Measurements from ENCODE around the gene FRMD4A. TPM values are rescaled to one million over a fixed set of nuclear protein-coding genes. Genes with fewer than 3 reads are reported as not detected.

The FRMD4A gene
- total RNA-seq, 4 donors from 2014 or later = 4.0 to 12.7 (median 5.6) TPM

GRCh38 chr10:13938950-13939349 lies 391.8 kb downstream of the FRMD4A start:
- Histone ChIP-seq H3K9me3 (no peaks in the 10 kb centered on the region), H3K27me3 (no peaks in the 10 kb centered on the region), H3K4me1 (no peaks in the 10 kb centered on the region), H3K36me3 (no peaks in the 10 kb centered on the region), H3K4me3 (no peak overlapping the region), H3K27ac (no peak overlapping the region)
- intact Hi-C loops (cut with DNase I; ENCODE audit: low total_unique reads) = loop anchor here (10.0 kb wide), 1 partner anchor 144 kb away; no protein-coding TSS in a partner anchor
- in situ Hi-C loops (cut with MboI; ENCODE audit: low pct_ligation_motif_present in 1 of 4, low pct_unique_long_range_greater_than_20kb in 1 of 4, low sequenced_read_pairs in 3 of 4) = no loop called here
- TF ChIP-seq POLR2A (IDR thresholded peaks at IDR 0.05) (no peak), POLR2AphosphoS5 (IDR thresholded peaks at IDR 0.05) (no peak), EP300 (IDR thresholded peaks at IDR 0.05; ENCODE audit: low read depth) (no peak)
- TF ChIP-seq, protein P1, sequence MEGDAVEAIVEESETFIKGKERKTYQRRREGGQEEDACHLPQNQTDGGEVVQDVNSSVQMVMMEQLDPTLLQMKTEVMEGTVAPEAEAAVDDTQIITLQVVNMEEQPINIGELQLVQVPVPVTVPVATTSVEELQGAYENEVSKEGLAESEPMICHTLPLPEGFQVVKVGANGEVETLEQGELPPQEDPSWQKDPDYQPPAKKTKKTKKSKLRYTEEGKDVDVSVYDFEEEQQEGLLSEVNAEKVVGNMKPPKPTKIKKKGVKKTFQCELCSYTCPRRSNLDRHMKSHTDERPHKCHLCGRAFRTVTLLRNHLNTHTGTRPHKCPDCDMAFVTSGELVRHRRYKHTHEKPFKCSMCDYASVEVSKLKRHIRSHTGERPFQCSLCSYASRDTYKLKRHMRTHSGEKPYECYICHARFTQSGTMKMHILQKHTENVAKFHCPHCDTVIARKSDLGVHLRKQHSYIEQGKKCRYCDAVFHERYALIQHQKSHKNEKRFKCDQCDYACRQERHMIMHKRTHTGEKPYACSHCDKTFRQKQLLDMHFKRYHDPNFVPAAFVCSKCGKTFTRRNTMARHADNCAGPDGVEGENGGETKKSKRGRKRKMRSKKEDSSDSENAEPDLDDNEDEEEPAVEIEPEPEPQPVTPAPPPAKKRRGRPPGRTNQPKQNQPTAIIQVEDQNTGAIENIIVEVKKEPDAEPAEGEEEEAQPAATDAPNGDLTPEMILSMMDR (IDR thresholded peaks at IDR 0.05) = no peak
- no peak for DNase-seq
- WGBS, 2 donors (ENCODE audit: low coverage in 1 of 2) = 37 to 47% methylated on average over 6 to 8 of the region's 8 CpGs

- no peak overlapping the region for H3K4me3 ChIP-seq
- in situ Hi-C loops (cut with MboI; ENCODE audit: low pct_ligation_motif_present in 1 of 4, low pct_unique_long_range_greater_than_20kb in 1 of 4, low sequenced_read_pairs in 3 of 4) = no loop called here
- no peak for TF ChIP-seq POLR2AphosphoS5 (IDR thresholded peaks at IDR 0.05)
- TF ChIP-seq EP300 (IDR thresholded peaks at IDR 0.05; ENCODE audit: low read depth) = no peak
- TF ChIP-seq, protein P1 (IDR thresholded peaks at IDR 0.05) = no peak
- TF ChIP-seq POLR2A (IDR thresholded peaks at IDR 0.05) = no peak
- WGBS, 2 donors (ENCODE audit: low coverage in 1 of 2) = 50 to 56% methylated on average over 2 of the region's 2 CpGs
- H3K36me3 ChIP-seq = no peaks in the 10 kb centered on the region
- intact Hi-C loops (cut with DNase I; ENCODE audit: low total_unique reads) = loop anchor here (10.0 kb wide), 1 partner anchor 142 kb away; no protein-coding TSS in a partner anchor
- H3K4me1 ChIP-seq = no peaks in the 10 kb centered on the region
- H3K27ac ChIP-seq = no peak overlapping the region
- H3K9me3 ChIP-seq = no peaks in the 10 kb centered on the region
- no peak for DNase-seq
- no peaks in the 10 kb centered on the region for H3K27me3 ChIP-seq
Observed at GRCh38 chr10:13936826-13937225, 393.9 kb downstream of the FRMD4A start.

- Histone ChIP-seq H3K9me3 (no peaks in the 10 kb centered on the region), H3K4me3 (no peak overlapping the region), H3K36me3 (no peaks in the 10 kb centered on the region), H3K4me1 (no peaks in the 10 kb centered on the region), H3K27ac (no peak overlapping the region), H3K27me3 (no peaks in the 10 kb centered on the region)
- intact Hi-C loops (cut with DNase I; ENCODE audit: low total_unique reads) (loop anchor here (10.0 kb wide), 1 partner anchor 135 kb away; no protein-coding TSS in a partner anchor), in situ Hi-C loops (cut with MboI; ENCODE audit: low pct_ligation_motif_present in 1 of 4, low pct_unique_long_range_greater_than_20kb in 1 of 4, low sequenced_read_pairs in 3 of 4) (no loop called here)
- 62 to 67% methylated on average over 3 to 10 of the region's 10 CpGs for WGBS, 2 donors (ENCODE audit: low coverage in 1 of 2)
- no peak for TF ChIP-seq POLR2AphosphoS5 (IDR thresholded peaks at IDR 0.05)
- no peak for TF ChIP-seq POLR2A (IDR thresholded peaks at IDR 0.05)
- no peak for TF ChIP-seq EP300 (IDR thresholded peaks at IDR 0.05; ENCODE audit: low read depth)
- TF ChIP-seq, protein P1 (IDR thresholded peaks at IDR 0.05) = no peak
- DNase-seq = no peak
Observed at GRCh38 chr10:13930120-13930519, 400.6 kb downstream of the FRMD4A start.

DNA sequence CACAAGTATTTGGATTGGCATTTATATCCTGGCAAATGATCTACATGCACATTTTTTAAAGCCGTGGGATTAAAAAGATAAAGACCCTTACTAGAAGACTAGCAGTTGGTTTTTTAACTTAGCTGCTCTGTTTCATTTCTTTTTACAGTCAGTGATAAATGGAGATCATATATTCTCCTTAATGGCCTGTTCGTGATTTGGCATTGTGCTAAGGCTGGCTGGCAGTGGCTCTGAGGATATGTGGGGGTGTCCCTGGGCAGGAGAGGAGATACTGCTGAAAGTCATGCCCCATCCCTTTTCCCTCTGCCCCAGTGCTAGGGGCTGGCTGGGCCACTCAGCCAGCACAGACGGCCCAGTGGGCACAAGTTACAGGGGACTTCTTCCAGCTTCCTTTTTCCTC lies 402.3 kb downstream of the FRMD4A start:
- no peak for TF ChIP-seq POLR2AphosphoS5 (IDR thresholded peaks at IDR 0.05)
- no peak for TF ChIP-seq EP300 (IDR thresholded peaks at IDR 0.05; ENCODE audit: low read depth)
- TF ChIP-seq POLR2A (IDR thresholded peaks at IDR 0.05) = no peak
- TF ChIP-seq, protein P1 (IDR thresholded peaks at IDR 0.05) = no peak
- no peaks in the 10 kb centered on the region for H3K4me1 ChIP-seq
- H3K9me3 ChIP-seq = no peaks in the 10 kb centered on the region
- H3K27ac ChIP-seq = no peak overlapping the region
- H3K36me3 ChIP-seq = no peaks in the 10 kb centered on the region
- no peak overlapping the region for H3K4me3 ChIP-seq
- no peak for DNase-seq
- intact Hi-C loops (cut with DNase I; ENCODE audit: low total_unique reads) = no loop called here
- in situ Hi-C loops (cut with MboI; ENCODE audit: low pct_ligation_motif_present in 1 of 4, low pct_unique_long_range_greater_than_20kb in 1 of 4, low sequenced_read_pairs in 3 of 4) = no loop called here
- WGBS, 2 donors (ENCODE audit: low coverage in 1 of 2) = 57 to 84% methylated on average over 2 to 3 of the region's 3 CpGs
- no peaks in the 10 kb centered on the region for H3K27me3 ChIP-seq
